Activated gamma-delta T cell (primary cell): Measurements from ENCODE around the gene SLC9A2.

ENCODE experiments used
- DNase-seq: peaks from one replicate; lab custom pipeline; 2025; lab: John Stamatoyannopoulos, UW

The SLC9A2 gene

DNA sequence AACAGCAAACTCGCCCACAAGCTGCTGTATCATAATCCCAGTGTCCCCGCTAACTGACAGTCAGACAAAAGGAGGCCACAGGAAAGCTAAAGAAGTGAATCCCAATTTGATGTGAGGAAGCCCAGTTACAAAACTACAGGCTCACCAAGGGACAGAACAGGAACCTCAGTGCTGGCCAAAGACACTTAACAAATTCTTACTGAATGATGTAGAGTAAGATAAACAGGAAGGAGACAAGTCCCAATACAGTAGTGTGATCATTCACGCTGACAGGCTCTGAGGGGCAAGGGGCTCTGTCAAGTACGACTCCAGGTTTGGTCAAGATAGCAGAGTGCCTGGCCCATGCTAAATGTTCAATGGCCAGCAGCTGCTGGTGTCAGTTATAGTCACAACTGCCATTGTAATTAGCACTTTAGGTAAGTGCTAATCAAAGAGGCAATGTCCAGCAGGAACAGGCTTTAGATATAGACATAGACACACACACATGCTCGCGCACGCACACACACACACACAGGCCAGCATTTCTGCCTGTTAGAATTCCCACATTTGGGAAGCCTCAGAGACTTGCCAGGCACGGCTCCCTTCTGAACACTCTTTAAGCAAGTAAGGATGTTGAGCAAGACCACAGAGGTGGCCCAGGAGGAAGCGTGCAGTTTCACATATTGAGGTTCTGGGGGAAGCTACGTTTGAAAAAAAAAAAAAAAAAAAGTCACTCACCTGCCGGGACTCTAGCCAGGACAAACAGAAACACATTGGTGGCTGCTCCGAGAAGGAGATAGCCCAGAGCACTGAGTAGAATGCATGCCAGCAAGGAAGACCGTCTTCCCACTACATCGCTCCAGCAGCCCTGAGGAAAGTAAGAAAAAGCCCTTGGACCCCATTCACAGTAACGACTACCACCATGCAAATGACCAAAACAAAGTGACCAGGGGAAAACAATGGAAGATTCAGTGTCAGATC is 107.1 kb downstream of the SLC9A2 start:
- no peak for DNase-seq

DNA sequence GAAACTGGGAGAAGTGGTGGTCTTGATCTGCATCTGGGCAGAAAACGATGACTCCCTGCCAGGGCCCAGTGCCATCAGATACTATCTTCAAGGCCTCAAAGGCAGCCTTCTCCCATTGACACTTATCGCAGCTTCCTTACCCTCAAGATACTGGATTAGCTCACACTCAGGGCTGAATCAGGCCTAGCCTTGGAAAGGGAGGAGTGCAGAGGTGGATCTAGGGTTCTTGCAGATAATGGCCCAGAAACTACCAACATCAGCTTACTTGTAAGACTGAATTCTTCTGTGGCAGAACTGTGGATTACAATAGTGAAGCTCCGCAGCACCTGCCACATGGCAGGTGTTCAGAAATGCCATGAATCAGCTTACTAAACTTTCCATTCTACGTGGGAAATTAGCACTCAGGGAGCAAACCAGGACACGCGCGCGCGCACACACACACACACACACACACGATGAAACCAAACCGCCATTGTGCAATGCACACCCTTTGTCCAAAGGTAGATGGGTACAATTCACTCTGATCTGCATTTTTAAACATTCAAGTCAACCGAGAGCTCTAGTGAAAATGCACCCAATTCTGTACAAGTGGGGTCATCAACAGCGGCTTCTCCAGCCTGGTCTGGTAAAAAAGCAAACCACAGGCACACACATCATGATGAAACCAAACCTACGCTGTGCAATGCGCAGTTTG is 116.2 kb downstream of the SLC9A2 start:
- DNase-seq: no peak

DNA sequence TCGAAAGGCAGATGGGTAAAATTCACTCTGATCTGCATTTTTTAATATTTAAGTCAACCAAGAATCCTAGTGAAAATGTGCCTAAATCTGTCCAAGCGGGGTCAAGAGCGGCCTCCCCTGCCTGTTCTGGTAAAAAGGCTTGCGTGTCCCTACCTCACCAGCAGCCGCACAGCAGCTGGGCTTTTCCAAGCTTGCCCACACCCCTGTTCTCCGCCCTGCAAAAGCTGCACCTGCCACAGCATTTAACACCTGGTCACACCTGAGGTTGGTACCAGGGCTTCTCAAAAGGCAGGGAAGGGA is 116.7 kb downstream of the SLC9A2 start:
- no peak for DNase-seq

DNA sequence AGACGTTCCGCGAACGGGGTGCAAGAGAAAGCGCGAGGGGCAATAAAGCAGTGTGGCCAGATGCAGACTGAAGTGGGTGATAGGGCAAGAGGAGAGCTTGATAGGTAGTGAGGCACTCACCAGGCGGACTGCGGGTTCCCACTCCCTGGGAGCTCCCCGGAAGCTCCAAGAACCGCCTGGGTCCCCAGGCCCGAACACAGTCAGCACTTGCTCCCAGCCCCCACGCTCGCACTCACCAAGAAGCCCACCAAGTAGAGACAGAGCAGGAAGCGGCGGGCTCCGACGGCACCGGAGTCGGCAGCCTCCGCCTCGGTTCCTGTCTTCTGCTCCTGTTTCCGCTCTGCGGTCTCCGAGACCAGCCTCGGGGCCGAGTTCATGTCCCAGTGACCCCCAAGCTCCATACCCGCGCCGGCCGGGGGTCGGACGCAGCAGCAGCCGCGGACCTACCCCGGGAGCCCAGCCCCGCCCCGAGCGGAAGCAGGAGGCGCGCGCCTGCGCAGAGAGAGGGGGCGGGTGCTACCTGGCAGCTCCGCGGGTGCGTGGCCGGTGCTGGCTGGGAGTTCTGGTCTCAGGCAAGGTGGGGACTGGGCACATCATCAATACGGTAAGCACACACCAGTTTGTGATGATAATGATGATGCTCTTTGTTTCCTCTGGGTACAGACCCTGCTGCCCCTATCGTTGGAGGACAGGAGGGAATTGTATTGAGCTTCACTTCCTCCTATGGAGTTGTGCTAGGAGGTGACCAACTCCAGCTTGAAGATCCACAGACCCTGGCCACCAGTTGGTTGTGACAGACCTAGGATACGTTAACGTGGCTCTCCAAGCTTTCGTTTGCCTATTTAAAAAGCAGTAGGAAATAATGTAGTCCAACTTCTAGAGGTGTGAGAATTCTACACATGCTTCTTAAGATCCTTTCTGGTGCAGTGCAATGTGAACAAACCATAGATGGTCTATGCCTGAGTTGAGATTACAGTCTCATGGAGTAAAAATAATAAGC is 117.4 kb downstream of the SLC9A2 start:
- peak; percentile 77 for DNase-seq

DNA sequence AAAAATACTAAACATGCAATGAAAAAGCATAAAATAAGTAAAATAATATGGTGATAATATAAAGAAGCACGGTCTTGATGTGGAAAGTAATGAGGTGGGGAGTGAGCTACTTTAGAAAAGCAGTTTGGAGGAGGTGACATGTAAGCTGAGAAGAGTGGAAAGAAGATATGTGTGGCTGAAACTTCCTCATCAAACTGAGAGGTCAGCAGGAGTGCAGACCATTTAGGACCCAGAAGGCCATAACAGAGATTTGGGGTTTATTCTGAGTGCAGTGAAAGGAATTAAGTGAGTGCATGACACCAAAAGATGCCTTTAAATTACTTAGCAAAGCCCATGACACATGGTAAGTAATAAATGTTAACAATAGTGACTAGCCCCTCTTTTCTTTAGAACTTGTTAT is 118.1 kb downstream of the SLC9A2 start:
- DNase-seq: no peak

DNA sequence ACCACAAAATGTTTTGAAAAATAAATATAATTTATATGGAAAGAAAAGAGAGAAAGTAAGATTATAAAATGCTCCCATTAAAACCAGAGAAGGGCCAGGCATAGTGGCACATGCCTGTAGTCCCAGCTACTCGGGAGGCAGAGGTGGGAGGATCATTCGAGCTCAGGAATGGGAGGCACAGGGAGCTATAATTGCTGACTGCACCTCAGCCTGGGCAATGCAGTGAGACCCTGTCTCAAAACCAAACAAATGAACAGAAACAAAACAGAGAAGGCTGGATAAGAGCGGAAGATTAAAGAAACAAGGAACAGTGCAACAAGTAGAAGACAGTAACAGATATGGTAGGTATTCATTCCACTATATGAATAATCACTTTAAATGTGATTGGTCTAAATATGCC is 123.9 kb downstream of the SLC9A2 start:
- DNase-seq: no peak

DNA sequence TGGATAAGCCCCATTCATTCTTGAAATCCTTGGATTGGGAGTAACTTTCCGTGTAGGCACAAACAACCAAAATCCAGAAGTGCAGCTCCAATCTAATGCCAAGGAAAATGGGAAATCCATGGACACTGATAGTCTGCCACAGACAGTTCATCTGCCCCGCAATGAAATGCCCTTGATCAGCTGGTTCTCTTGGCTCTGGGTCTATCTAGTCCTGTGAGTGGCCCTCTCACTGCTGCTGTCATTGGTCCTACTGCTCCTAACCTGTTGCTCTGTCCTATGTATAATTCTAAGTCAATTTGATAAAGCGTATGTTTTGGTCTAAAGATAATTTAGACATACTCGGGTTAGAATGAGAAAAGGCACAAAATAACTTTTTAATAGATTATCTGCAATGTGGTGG is 128.8 kb downstream of the SLC9A2 start:
- DNase-seq: no peak

DNA sequence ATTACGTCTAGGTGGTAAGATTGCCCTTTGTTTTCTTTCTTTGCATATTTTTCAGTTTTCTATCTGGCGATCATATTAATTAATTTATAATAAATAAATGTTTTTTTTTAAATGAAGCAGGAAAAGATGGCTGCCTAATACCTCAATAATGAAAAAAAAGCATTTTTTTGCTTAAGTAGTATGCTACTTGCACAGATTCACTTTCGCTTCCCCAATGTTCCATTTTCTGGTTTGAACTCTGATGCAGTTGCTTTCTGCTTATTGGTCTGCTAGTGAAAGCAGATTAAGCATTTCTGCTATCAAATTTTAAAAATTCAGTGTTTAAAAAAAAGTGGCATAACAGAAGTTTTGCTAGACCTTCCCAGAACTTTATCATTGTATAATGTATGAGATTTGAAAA is 130.6 kb downstream of the SLC9A2 start:
- DNase-seq: no peak

DNA sequence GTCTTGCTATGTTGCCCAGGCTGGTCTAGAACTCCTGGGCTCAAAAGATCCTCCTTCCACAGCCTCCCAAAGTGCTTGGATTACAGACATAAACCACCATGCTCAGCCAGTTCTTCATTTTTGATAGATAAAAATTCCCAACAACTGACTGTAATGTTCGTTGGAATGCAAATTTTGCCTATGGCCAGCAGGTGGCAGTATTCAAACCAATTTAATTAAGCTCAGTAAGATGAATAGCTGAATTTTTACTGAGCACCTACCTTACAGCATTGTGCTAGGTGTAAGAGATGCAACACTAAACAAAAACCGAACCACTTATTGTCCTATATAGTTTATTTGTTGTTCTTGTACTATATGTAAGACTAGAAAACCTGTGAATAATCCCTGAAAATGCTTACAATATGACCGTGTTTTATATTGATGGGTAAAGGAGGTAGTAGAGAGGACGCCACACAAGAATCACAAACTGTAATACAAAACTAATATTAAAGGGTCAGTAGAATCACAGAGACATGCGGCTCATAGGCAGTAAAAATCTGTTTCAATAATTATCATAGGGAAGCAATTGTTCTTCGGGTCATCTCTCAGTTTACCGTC is 134.3 kb downstream of the SLC9A2 start:
- no peak for DNase-seq

DNA sequence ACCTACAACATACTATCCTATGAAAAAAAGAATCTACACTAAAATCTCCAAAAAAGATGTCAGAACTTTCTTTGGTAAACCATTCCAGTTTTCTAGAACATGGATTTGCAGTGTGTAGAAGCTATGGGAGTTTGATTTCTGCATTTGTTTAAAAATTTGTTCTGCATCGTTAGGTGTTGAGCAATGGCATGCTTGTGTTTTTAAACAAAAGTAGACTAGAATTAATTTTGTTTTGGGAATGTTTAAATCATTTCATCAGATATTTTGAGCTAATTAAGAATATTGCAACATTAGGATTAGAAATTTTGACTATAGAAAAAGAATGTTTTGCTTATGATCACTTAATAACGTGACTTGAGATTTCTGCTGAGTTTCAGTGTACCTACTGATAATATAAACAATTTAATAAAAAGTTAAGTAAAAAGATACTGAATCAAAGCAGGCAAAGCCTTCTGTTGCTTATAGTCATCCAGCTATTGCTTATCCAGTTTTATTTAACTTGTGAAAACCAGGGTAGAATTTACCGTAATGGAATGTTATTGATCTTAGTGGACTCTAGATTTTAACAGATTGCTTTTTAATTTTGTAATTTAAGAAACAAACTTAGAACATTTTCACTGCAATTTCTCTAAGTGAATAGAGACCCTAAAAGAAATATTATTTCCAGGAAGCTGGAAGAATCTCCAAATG is 135.2 kb downstream of the SLC9A2 start:
- DNase-seq: no peak

DNA sequence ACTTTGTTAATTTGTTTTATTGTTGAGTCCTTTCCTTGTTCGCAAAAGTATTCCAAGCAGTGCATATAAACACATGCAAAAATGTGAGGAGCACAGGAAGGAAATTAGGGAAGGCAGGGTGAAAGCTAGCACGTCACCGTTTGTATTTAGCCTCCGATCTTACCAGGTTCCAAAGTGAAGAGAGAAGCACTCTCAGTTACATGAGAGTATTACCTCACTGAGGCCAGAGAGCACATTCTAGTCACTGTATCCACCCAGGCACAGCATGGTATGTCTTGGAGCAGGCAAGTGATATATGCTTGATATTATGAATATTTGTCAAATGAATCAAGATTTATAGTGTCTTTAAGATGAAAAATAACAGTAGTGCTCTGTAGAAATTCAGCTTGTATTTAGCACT is 135.9 kb downstream of the SLC9A2 start:
- DNase-seq: no peak

DNA sequence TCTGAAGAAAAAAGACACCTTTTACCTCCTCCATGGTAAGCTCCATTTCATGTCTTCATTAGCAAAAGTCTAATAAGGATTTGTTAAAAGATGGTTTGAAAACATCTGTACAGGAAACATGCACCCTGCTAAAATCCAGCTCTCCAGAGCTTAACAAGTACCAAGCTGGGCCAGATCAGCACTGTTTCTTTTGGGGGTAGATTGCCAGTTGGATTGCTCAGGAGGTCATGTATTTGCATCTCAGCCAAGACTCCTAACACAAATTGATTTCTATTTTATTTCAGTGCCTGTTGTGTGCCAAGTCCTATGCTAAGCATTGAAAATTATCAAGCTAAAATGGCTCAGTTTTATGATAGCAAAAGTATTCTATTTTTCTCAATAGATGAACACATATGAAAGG is 139.1 kb downstream of the SLC9A2 start:
- no peak for DNase-seq
